ENCODE measurements around the gene UPK1A. TPM values are rescaled to one million over a fixed set of nuclear protein-coding genes. Genes with fewer than 3 reads are reported as not detected.

UPK1A gene
- total and polyA plus RNA-seq, 2 donors (not counting 3 experiments of a cell fraction or from before 2014, with no cell fraction given): not detected

GRCh38 chr19:35713506-35713850 is 47.2 kb downstream of the UPK1A start:
- Histone ChIP-seq H3K4me1 (ENCODE audit: control insufficient read depth, extremely low read depth, insufficient read depth, low read length) (peaks cover 11% of the 10 kb centered on the region), H3K27ac (ENCODE audit: insufficient read depth, low read depth, low read length) (no peak overlapping the region), H3K79me2 (ENCODE audit: control insufficient read depth, insufficient read depth, low read length) (peaks cover 4% of the 10 kb centered on the region), H3K4me3 (replicated peaks in 1 of 3; ENCODE audit: insufficient read depth in 1 of 3, low read depth in 1 of 3, low read length in 3 of 3) (no peak overlapping the region), H3K27me3 (ENCODE audit: control insufficient read depth in 2 of 2, insufficient read depth in 2 of 2, low read length in 2 of 2) (no peaks in the 10 kb centered on the region), H3K9me1 (replicated peaks; ENCODE audit: control insufficient read depth, extremely low read depth, insufficient read depth, low read length) (no peaks in the 10 kb centered on the region), H3K4me2 (ENCODE audit: insufficient read depth, low read length) (no peak overlapping the region), H4K20me1 (replicated peaks; ENCODE audit: control insufficient read depth, extremely low read depth, insufficient read depth, low read length) (no peaks in the 10 kb centered on the region), H3K36me3 (ENCODE audit: control insufficient read depth in 2 of 2, extremely low read depth in 1 of 2, insufficient read depth in 2 of 2, low read length in 2 of 2) (no peaks in the 10 kb centered on the region), H3K9me3 (replicated peaks; ENCODE audit: control insufficient read depth, insufficient read depth, low read length) (no peaks in the 10 kb centered on the region), H2AFZ (ENCODE audit: low read depth, low read length) (no peak overlapping the region), H3K9ac (replicated peaks; ENCODE audit: extremely low read depth, insufficient read depth, low read length) (no peak overlapping the region)
- TF ChIP-seq POLR2AphosphoS5 (IDR thresholded peaks at IDR 0.05; ENCODE audit: insufficient read depth, low read depth, low read length): no peak
- TF ChIP-seq EZH2 (IDR thresholded peaks at IDR 0.05; ENCODE audit: borderline replicate concordance, low read depth, low read length, severe bottlenecking): no peak
- no peak for TF ChIP-seq CTCF (IDR thresholded peaks at IDR 0.05; ENCODE audit: extremely low read depth in 1 of 2, insufficient read depth in 1 of 2, low read depth in 1 of 2, low read length in 2 of 2)
- TF ChIP-seq GATA2 (IDR thresholded peaks at IDR 0.05; ENCODE audit: insufficient read depth, insufficient read length, low read depth, low read length): no peak
- no peak for TF ChIP-seq POLR2A (IDR thresholded peaks at IDR 0.05; ENCODE audit: low read depth, low read length)
- TF ChIP-seq JUN (IDR thresholded peaks at IDR 0.05; ENCODE audit: borderline replicate concordance, insufficient read depth, insufficient read length, low read depth): no peak
- TF ChIP-seq FOS (IDR thresholded peaks at IDR 0.05; ENCODE audit: borderline replicate concordance, insufficient read depth, low read length): no peak
- TF ChIP-seq MAX (IDR thresholded peaks at IDR 0.05; ENCODE audit: insufficient read depth, insufficient read length): no peak
- TF ChIP-seq MYC (IDR thresholded peaks at IDR 0.05; ENCODE audit: low read depth, low read length): no peak
- DNase-seq (ENCODE audit: low read depth, low spot score): no peak
- BruUV-seq (replicated peaks): no TSS peak
- ChIA-PET CTCF (interaction anchor here (1.6 to 2.2 kb wide), 2 partner anchors 15 to 19 kb away, joined by 4 to 11 read pairs; no protein-coding TSS in a partner anchor), POLR2A (no interaction called here)
- intact Hi-C loops (cut with micrococcal nuclease): no loop called here
- no peak for FAIRE-seq
- dilution Hi-C loops (cut with MboI; ENCODE audit: extremely low pct_ligation_motif_present, low sequenced_read_pairs): no loop called here
